ENCODE data around the gene SCTR.

DNA sequence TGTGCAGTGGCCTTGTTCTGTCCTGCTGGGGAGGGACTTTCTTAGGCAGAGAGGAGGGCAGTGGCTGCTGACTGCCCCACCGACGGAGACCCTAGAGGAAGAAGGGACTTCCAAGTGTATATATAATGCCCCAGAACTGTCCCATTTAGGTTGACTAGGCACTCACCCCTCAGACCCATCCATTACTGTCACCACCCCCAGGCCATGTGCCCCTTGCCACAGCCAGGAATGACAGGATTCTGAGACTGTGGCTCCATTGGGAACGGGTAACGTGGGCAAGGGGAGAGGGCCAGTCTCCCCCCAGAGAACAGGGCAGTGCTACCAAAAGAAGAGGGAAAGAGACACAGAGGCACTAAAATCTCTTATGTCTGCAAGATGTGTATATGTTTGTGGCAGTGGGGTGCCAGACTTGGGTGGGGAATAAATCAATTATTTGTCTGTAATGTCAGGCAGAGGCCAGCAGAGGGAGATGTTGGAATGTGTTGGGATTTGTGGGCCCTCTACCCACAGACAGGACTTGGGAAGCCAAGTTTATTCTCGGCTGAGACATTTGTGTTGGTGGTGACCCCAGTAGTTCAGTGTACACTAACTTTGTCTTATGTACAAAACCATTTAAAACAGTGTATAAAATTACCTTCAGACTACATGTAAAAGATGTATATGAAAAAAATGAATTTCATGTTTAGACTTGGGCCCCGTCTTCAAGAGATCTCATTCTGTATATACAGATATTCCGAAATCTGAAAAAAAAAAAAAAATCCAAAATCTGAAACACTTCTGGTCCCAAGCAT, 116.7 kb downstream of the SCTR start:
- TF ChIP-seq POLR2A (IDR thresholded peaks at IDR 0.05; ENCODE audit: extremely low read depth, insufficient read length) (no peak), MYC (IDR thresholded peaks at IDR 0.05; ENCODE audit: low read depth, low read length) (no peak)
- TF ChIP-seq, protein P1, sequence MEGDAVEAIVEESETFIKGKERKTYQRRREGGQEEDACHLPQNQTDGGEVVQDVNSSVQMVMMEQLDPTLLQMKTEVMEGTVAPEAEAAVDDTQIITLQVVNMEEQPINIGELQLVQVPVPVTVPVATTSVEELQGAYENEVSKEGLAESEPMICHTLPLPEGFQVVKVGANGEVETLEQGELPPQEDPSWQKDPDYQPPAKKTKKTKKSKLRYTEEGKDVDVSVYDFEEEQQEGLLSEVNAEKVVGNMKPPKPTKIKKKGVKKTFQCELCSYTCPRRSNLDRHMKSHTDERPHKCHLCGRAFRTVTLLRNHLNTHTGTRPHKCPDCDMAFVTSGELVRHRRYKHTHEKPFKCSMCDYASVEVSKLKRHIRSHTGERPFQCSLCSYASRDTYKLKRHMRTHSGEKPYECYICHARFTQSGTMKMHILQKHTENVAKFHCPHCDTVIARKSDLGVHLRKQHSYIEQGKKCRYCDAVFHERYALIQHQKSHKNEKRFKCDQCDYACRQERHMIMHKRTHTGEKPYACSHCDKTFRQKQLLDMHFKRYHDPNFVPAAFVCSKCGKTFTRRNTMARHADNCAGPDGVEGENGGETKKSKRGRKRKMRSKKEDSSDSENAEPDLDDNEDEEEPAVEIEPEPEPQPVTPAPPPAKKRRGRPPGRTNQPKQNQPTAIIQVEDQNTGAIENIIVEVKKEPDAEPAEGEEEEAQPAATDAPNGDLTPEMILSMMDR (IDR thresholded peaks at IDR 0.05; ENCODE audit: low read depth, low read length), result peak; percentile 72
- TF ChIP-seq, protein P2, sequence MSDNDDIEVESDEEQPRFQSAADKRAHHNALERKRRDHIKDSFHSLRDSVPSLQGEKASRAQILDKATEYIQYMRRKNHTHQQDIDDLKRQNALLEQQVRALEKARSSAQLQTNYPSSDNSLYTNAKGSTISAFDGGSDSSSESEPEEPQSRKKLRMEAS (IDR thresholded peaks at IDR 0.05; ENCODE audit: low read depth, low read length), result no peak
